ENCODE results near the gene ATXN7L1. TPM values are rescaled to one million over a fixed set of nuclear protein-coding genes. Genes with fewer than 3 reads are reported as not detected.

The ATXN7L1 gene
- polyA plus RNA-seq, 1 of the 3 experiments (the other 2 are of a cell fraction) = 6.0 TPM

GRCh38 chr7:105872491-105872890 is 3.9 kb downstream of the ATXN7L1 start:
- Histone ChIP-seq H3K79me2 (ENCODE audit: insufficient read depth) (peaks cover 17% of the 10 kb centered on the region; the same call in 1 of the 2 replicates), H3K9me3 (no peaks in the 10 kb centered on the region), H4K20me1 (ENCODE audit: insufficient read depth) (no peaks in the 10 kb centered on the region), H3K27ac (ENCODE audit: low read depth in 2 of 2, low read length in 1 of 2) (no peak overlapping the region), H3K4me3 (ENCODE audit: low read depth in 2 of 2, low read length in 1 of 2) (no peak overlapping the region), H3K36me3 (replicated peaks in 1 of 2; ENCODE audit: control insufficient read depth in 1 of 2, insufficient read depth in 2 of 2, low read length in 1 of 2) (peaks cover 3 to 5% of the 10 kb centered on the region in 2 experiments), H3K27me3 (ENCODE audit: insufficient read depth) (no peaks in the 10 kb centered on the region), H3K9me2 (no peaks in the 10 kb centered on the region), H3K9ac (no peak overlapping the region), H3F3A (replicated peaks; ENCODE audit: insufficient read depth) (no peaks in the 10 kb centered on the region), H2AFZ (ENCODE audit: low read depth) (no peak overlapping the region), H3K4me1 (ENCODE audit: control insufficient read depth in 1 of 2, insufficient read depth in 2 of 2, low read depth in 1 of 2, low read length in 1 of 2) (peaks cover 0 to 11% of the 10 kb centered on the region in 2 experiments; a peak in 3 of 4 replicates), H3K4me2 (no peak overlapping the region)
- ChIA-PET POLR2A (no interaction called here), CTCF (interaction anchor here (0.9 to 1.6 kb wide), 2 partner anchors 22 to 281 kb away, joined by 3 read pairs; no protein-coding TSS in a partner anchor)
- no peak for TF ChIP-seq SIN3A (IDR thresholded peaks at IDR 0.05; ENCODE audit: borderline replicate concordance, low read depth, low read length)
- no peak for DNase-seq
- 97% methylated on average over 5 of the region's 5 CpGs for WGBS (ENCODE audit: low lambda C conversion rate)

DNA sequence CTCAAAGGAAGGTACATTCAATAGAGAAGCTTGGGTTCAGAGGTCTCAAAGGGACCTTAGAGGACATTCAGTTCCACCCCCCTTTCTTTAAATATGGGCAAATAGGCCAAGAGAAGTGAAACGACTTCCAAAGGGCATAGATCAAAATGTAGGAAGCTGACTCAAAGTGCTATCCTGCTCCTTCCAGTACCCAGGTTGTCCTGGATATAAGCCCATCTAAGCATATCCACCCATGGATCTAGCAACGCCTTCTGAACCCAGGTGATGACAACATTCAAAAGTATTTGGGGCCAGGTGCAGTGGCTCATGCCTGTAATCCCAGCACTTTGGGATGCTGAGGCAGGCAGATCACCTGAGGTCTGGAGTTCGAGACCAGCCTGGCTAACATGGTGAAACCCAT is 5.3 kb downstream of the ATXN7L1 start:
- no peak overlapping the region for H3K4me3 ChIP-seq (ENCODE audit: low read depth in 2 of 2, low read length in 1 of 2)
- no peak overlapping the region for H3K9ac ChIP-seq
- peaks cover 5 to 6% of the 10 kb centered on the region in 2 experiments for H3K36me3 ChIP-seq (replicated peaks in 1 of 2; ENCODE audit: control insufficient read depth in 1 of 2, insufficient read depth in 2 of 2, low read length in 1 of 2)
- no peaks in the 10 kb centered on the region for H4K20me1 ChIP-seq (ENCODE audit: insufficient read depth)
- peaks cover 0 to 7% of the 10 kb centered on the region in 2 experiments; a peak in 3 of 4 replicates for H3K4me1 ChIP-seq (ENCODE audit: control insufficient read depth in 1 of 2, insufficient read depth in 2 of 2, low read depth in 1 of 2, low read length in 1 of 2)
- POLR2A ChIA-PET = no interaction called here
- no peak for TF ChIP-seq CHD2 (IDR thresholded peaks at IDR 0.05; ENCODE audit: low read length, partially characterized antibody)
- TF ChIP-seq TEAD4 (IDR thresholded peaks at IDR 0.05; ENCODE audit: borderline replicate concordance, insufficient read depth) = no peak
- no peak for TF ChIP-seq ELF1 (IDR thresholded peaks at IDR 0.05)
- TF ChIP-seq, protein P1, sequence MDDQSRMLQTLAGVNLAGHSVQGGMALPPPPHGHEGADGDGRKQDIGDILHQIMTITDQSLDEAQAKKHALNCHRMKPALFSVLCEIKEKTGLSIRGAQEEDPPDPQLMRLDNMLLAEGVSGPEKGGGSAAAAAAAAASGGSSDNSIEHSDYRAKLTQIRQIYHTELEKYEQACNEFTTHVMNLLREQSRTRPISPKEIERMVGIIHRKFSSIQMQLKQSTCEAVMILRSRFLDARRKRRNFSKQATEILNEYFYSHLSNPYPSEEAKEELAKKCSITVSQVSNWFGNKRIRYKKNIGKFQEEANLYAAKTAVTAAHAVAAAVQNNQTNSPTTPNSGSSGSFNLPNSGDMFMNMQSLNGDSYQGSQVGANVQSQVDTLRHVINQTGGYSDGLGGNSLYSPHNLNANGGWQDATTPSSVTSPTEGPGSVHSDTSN (IDR thresholded peaks at IDR 0.05) = no peak
- TF ChIP-seq GABPA (IDR thresholded peaks at IDR 0.05; ENCODE audit: low read depth) = no peak
- no peak for TF ChIP-seq RCOR1 (IDR thresholded peaks at IDR 0.05; ENCODE audit: low read length)
- TF ChIP-seq MEF2A (IDR thresholded peaks at IDR 0.05; ENCODE audit: borderline replicate concordance, low read depth) = no peak
- no peak for TF ChIP-seq SMC3 (IDR thresholded peaks at IDR 0.05; ENCODE audit: low read depth, low read length)
- TF ChIP-seq TCF12 (IDR thresholded peaks at IDR 0.05) = no peak
- no peak for TF ChIP-seq RFX5 (IDR thresholded peaks at IDR 0.05; ENCODE audit: low read length)
- TF ChIP-seq FOSL2 (IDR thresholded peaks at IDR 0.05; ENCODE audit: borderline replicate concordance, low read depth) = no peak
- no peak for TF ChIP-seq MAX (IDR thresholded peaks at IDR 0.05; ENCODE audit: low read depth)
- no peak for TF ChIP-seq EZH2phosphoT487 (IDR thresholded peaks at IDR 0.05; ENCODE audit: borderline replicate concordance, low read depth)
- no peak for TF ChIP-seq GATA2 (CRISPR knock-in tag; IDR thresholded peaks at IDR 0.05)
- TF ChIP-seq JUND (IDR thresholded peaks at IDR 0.05) = no peak
- TF ChIP-seq IRF3 (IDR thresholded peaks at IDR 0.05; ENCODE audit: low read depth, low read length) = no peak
- TF ChIP-seq FOXJ3 (CRISPR knock-in tag; IDR thresholded peaks at IDR 0.05) = no peak
- TF ChIP-seq FOXM1 (IDR thresholded peaks at IDR 0.05; ENCODE audit: low read depth) = no peak
- TF ChIP-seq RXRA (IDR thresholded peaks at IDR 0.05; ENCODE audit: borderline replicate concordance, low read depth) = no peak
- TF ChIP-seq EP300 (IDR thresholded peaks at IDR 0.05; ENCODE audit: borderline replicate concordance in 1 of 2, low read depth in 1 of 2, low read length in 1 of 2) = no peak
- H2AFZ ChIP-seq (ENCODE audit: low read depth) = no peak overlapping the region
- 71% methylated on average over 3 of the region's 3 CpGs for WGBS (ENCODE audit: low lambda C conversion rate)
- H3F3A ChIP-seq (replicated peaks; ENCODE audit: insufficient read depth) = no peaks in the 10 kb centered on the region
- H3K9me3 ChIP-seq = no peaks in the 10 kb centered on the region
- CTCF ChIA-PET = interaction anchor here (0.8 to 1.2 kb wide), 3 partner anchors 108 to 282 kb away, joined by 3 to 4 read pairs (median 4); no protein-coding TSS in a partner anchor
- no peaks in the 10 kb centered on the region for H3K27me3 ChIP-seq (ENCODE audit: insufficient read depth)
- H3K27ac ChIP-seq (ENCODE audit: low read depth in 2 of 2, low read length in 1 of 2) = no peak overlapping the region
- H3K79me2 ChIP-seq (ENCODE audit: insufficient read depth) = peaks cover 16% of the 10 kb centered on the region; the same call in 1 of the 2 replicates
- DNase-seq = no peak
- H3K9me2 ChIP-seq = no peaks in the 10 kb centered on the region
- H3K4me2 ChIP-seq = no peak overlapping the region

All from SK-N-SH (cell line).